Activated CD8-positive, alpha-beta memory T cell treated with anti-CD3 and anti-CD28 coated beads for 1 hour (primary cell): ENCODE measurements around the gene TRIM15.
"Not testable (repeated sequence)": the region's sequence is repeated elsewhere in the genome, so short reads cannot be mapped to it uniquely, and the experiment has no call there.

Experiments used
- DNase-seq, 2 donors: peaks; one replicate each; pipeline ENCODE4 v3.0.0-alpha.2; 2020; ENCODE audit warnings: low read depth in 1 of 2; ENCODE audit errors: extremely low read depth in 1 of 2

Gene TRIM15

DNA sequence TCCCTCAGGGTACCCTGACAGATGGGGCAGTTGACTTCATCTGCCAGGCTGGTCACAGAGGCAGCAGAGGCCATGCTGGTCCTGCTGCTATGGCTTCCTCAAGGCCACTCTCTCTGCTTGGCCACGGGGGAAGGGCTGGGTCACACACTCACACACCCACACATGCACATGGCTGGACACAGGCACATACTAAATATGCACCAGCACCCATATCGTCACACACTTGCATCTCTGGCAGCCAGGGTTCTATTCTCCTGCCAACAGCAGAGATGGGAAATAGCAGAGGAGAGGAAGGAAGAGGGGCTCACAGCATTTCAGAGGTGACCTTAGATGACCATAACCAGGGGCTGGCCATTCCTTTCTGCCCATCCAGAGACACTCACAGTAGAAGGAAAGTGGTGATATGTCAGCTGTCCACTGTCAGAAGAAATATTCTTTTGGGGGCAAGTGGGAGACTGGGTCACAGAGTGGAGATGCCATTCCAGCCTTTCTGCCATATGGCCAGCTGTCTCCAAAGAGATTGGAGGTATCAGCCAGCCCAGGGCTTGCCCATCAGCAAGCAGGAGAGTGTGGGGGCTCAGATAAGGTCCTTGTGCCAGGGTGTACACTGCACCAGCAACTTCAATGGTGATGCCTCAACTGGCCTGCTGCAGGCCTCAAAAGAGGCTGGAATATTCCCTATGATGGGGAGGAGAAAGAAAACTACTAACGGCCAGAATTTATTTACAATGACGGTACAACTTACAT, 2.4 kb upstream of the TRIM15 start, which contains the start of gene TRIM10:
TRIM10 (minus strand) TSS at position 427 of the 747 bp plus-strand sequence; CDS start at position 74, 353 bp downstream.
- DNase-seq, result no peak

GRCh38 chr6:30162265-30163089, 869 bp upstream of the TRIM15 start:
- DNase-seq, result no peak

GRCh38 chr6:30163918-30164654, 740 bp downstream of the TRIM15 start:
- DNase-seq, result no peak

- no peak for DNase-seq
These were observed 1.4 kb downstream of the TRIM15 start for GRCh38 chr6:30164714-30165113.

DNA sequence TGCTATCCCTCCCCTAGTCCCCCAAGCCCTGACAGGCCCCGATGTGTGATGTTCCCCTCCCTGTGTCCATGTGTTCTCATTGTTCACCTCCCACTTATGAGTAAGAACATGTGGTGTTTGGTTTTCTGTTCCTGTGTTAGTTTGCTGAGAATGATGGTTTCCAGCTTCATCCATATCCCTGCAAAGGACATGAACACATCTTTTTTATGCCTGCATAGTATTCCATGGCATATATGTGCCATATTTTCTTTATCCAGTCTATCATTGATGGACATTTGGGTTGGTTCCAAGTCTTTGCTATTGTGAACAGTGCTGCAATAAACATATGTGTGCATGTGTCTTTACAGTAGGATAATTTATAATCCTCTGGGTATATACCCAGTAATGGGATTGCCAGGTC, 1.9 kb downstream of the TRIM15 start:
- DNase-seq, result not testable (repeated sequence)

DNA sequence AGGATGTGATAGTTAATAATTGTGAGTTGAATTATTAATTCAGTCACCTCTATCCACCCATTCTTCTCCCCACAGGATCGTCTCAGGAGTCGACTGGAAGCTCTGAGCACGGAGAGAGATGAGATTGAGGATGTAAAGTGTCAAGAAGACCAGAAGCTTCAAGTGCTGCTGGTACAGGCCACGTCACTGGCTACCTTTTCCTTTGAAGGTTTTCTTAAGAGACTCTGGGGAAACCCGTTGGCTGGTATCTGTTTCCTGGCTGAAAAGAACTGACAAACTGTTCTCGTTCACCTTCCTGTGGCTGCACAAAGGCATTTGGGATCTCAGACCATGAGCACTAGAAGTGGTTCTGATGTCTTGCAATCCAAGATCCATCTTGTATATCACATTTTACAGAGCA, 3.8 kb downstream of the TRIM15 start:
- no peak for DNase-seq

- no peak for DNase-seq
These were observed 5.4 kb downstream of the TRIM15 start for GRCh38 chr6:30168741-30169140.

GRCh38 chr6:30169658-30170614, 6.6 kb downstream of the TRIM15 start:
- DNase-seq, result no peak

DNA sequence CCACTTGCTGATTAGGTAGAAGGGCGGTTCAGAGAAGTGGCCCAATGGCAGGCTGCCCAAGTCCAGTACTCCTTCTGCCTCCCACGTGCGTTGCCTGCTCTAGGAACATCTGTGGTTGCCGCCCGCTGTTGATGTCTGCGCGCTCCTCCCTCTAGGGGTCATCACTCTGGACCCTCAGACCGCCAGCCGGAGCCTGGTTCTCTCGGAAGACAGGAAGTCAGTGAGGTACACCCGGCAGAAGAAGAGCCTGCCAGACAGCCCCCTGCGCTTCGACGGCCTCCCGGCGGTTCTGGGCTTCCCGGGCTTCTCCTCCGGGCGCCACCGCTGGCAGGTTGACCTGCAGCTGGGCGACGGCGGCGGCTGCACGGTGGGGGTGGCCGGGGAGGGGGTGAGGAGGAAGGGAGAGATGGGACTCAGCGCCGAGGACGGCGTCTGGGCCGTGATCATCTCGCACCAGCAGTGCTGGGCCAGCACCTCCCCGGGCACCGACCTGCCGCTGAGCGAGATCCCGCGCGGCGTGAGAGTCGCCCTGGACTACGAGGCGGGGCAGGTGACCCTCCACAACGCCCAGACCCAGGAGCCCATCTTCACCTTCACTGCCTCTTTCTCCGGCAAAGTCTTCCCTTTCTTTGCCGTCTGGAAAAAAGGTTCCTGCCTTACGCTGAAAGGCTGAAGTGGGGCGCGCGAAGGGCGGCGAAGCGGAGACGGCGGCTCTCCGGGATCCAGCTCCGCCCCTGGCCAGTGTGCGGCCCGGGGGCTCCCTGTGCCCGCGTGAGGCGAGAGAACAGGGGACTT, 8.5 kb downstream of the TRIM15 start:
- DNase-seq, result no peak

DNA sequence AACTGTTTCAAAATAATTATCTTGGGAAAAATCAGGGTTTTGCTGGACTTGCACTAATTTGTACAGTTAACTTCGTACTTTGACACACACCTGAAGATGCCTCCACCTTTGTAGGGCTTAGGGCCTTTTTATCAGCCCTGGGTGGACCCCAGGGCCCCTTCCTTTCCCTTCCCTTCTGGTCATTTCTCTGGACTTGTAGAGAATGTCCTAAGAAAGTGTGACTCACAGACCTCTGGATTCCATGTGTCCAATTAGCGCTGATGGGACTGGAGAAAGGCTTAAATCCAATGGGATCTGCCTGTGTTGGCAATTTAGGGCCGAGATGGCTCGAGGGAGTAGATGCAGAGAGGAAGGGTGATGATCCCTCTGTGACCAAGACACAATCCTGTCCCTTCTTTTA, 9.3 kb downstream of the TRIM15 start:
- DNase-seq, result no peak

GRCh38 chr6:30175765-30176164, 12.4 kb downstream of the TRIM15 start:
- no peak for DNase-seq

GRCh38 chr6:30178837-30179236, 15.5 kb downstream of the TRIM15 start:
- DNase-seq, result no peak

DNA sequence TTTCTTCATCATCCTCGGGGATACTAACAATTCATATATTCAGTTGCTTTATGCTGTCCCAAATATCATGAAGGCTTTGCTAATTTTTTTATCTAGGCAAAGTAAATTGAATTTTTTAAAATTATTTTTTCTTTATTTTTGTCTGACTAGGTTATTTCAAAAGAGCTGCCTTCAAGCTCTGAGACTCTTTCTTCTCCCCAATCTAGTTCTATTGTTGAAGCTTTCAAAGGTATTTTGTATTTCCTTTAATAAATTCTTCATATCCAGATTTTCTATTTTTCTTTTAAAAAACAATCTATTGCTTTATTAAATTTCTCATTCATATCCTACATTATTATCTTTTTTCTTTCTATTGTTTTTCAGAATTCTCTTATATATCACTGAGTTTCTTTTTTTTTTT, 16.8 kb downstream of the TRIM15 start:
- DNase-seq, result no peak

DNA sequence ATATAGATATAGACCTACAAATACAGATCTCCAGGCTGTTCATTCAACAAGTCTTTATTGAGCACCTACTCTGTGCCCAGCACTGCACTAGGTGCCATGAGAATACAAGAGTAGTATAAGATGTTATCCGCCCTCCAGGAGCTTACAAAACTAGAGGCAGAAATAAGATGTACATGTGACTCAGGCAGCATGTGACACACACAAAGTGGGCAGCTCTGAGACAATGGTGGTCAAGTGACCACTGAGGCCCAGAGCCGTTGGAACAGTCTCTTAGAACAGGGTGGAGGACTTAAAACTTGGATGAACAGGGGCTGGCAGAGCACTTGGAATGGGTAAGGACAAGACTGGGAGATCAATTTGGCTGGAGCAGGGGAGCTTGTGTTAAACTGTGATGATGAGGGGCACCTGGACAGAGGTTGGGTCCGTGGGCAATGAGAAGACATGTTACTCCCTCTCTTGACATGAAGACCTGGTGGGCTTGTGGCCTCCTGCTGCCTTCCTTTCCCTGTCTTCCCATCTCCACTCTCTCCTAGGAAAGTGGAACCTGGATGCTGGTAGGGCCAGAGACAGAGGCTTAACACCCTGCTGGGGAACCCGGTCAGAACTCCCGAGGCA, 21.2 kb downstream of the TRIM15 start:
- no peak for DNase-seq

GRCh38 chr6:30185846-30186484, 22.6 kb downstream of the TRIM15 start:
- DNase-seq, result no peak

GRCh38 chr6:30188541-30188940, 25.2 kb downstream of the TRIM15 start:
- DNase-seq, result no peak

DNA sequence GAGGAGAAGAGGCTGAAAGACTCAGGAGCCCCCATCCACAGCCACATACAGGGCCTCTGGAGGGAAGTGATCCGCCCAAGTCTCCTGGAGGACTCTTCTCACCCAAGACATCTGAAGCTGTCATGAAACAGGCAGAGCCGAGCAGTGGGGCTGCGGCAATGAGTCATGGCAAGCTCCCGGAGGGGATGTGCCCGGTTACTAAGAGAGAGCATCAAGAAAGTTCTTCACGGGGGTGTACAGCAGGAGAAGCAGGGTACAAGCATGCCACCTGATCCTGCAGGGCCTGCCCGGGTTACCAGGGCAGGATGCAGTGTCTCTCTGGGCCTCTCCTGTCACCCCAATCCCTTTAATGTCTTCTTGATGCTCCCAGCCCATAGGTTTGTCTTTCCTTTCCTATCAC, 28.7 kb downstream of the TRIM15 start:
- DNase-seq, result no peak

- DNase-seq, result no peak
These were observed 31.7 kb downstream of the TRIM15 start for GRCh38 chr6:30194797-30195690.
